Measurements from ENCODE around the gene ALK. TPM values are rescaled to one million over a fixed set of nuclear protein-coding genes. Genes with fewer than 3 reads are reported as not detected.

ALK gene
- total RNA-seq, 2 experiments from 2014 or later, result not detected

GRCh38 chr2:29892585-29893259 lies 28.7 kb downstream of the ALK start:
- no peaks in the 10 kb centered on the region for H3K36me3 Mint-ChIP-seq
- DNase-seq (no peak), ATAC-seq (ENCODE audit: low read depth) (no peak)
- H3K4me1 Mint-ChIP-seq, result peaks cover 3% of the 10 kb centered on the region
- H3K27me3 Mint-ChIP-seq, result peaks cover 5% of the 10 kb centered on the region
- H3K4me3 Mint-ChIP-seq, result no peak overlapping the region
- no peaks in the 10 kb centered on the region for H3K9me3 Mint-ChIP-seq
- no peak overlapping the region for H3K27ac Mint-ChIP-seq
- POLR2A ChIA-PET, result no interaction called here

- ATAC-seq (ENCODE audit: low read depth), result no peak
- H3K4me3 Mint-ChIP-seq, result no peak overlapping the region
These were observed 40.2 kb downstream of the ALK start for GRCh38 chr2:29881089-29881730.

GRCh38 chr2:29880084-29880483 lies 41.3 kb downstream of the ALK start:
- H3K27ac Mint-ChIP-seq, result no peak overlapping the region
- ATAC-seq (ENCODE audit: low read depth) (no peak), DNase-seq (no peak)
- POLR2A ChIA-PET, result interaction anchor here (0.5 kb wide), 1 partner anchor 263 kb away, joined by 4 read pairs; no protein-coding TSS in a partner anchor
- peaks cover 3% of the 10 kb centered on the region for H3K27me3 Mint-ChIP-seq
- no peaks in the 10 kb centered on the region for H3K36me3 Mint-ChIP-seq
- H3K4me1 Mint-ChIP-seq, result no peaks in the 10 kb centered on the region
- H3K9me3 Mint-ChIP-seq, result peaks cover 2% of the 10 kb centered on the region
- no peak overlapping the region for H3K4me3 Mint-ChIP-seq

More at GRCh38 chr2:29881089-29881730, 40.2 kb downstream of the ALK start:
- Mint-ChIP-seq H3K27me3 (peaks cover 3% of the 10 kb centered on the region), H3K9me3 (peaks cover 2% of the 10 kb centered on the region), H3K27ac (no peak overlapping the region), H3K4me1 (no peaks in the 10 kb centered on the region), H3K36me3 (no peaks in the 10 kb centered on the region)
- DNase-seq, result no peak
- POLR2A ChIA-PET, result no interaction called here

- DNase-seq (no peak), ATAC-seq (ENCODE audit: low read depth) (no peak)
- peaks cover under 1% of the 10 kb centered on the region for H3K9me3 Mint-ChIP-seq
- H3K4me1 Mint-ChIP-seq, result no peaks in the 10 kb centered on the region
- POLR2A ChIA-PET, result interaction anchor here (0.5 kb wide), 1 partner anchor 263 kb away, joined by 4 read pairs; no protein-coding TSS in a partner anchor
- H3K36me3 Mint-ChIP-seq, result no peaks in the 10 kb centered on the region
- no peak overlapping the region for H3K4me3 Mint-ChIP-seq
- H3K27me3 Mint-ChIP-seq, result peaks cover 3% of the 10 kb centered on the region
- H3K27ac Mint-ChIP-seq, result no peak overlapping the region
These were observed 41.9 kb downstream of the ALK start for GRCh38 chr2:29879456-29879855.

- no peaks in the 10 kb centered on the region for H3K36me3 Mint-ChIP-seq
- no peak overlapping the region for H3K27ac Mint-ChIP-seq
- peaks cover 3% of the 10 kb centered on the region for H3K27me3 Mint-ChIP-seq
- POLR2A ChIA-PET, result no interaction called here
- no peaks in the 10 kb centered on the region for H3K4me1 Mint-ChIP-seq
- ATAC-seq (ENCODE audit: low read depth) (no peak), DNase-seq (no peak)
- no peak overlapping the region for H3K4me3 Mint-ChIP-seq
- no peaks in the 10 kb centered on the region for H3K9me3 Mint-ChIP-seq
These were observed 42.5 kb downstream of the ALK start for GRCh38 chr2:29878898-29879297.

GRCh38 chr2:29876374-29876773 lies 45.0 kb downstream of the ALK start:
- Mint-ChIP-seq H3K27ac (no peak overlapping the region), H3K4me1 (no peaks in the 10 kb centered on the region), H3K9me3 (no peaks in the 10 kb centered on the region), H3K27me3 (peaks cover 2% of the 10 kb centered on the region), H3K36me3 (no peaks in the 10 kb centered on the region), H3K4me3 (no peak overlapping the region)
- no peak for ATAC-seq (ENCODE audit: low read depth)
- POLR2A ChIA-PET, result no interaction called here
- no peak for DNase-seq

- ATAC-seq (ENCODE audit: low read depth) (no peak), DNase-seq (no peak)
- Mint-ChIP-seq H3K27ac (no peak overlapping the region), H3K27me3 (peaks cover 3% of the 10 kb centered on the region), H3K36me3 (no peaks in the 10 kb centered on the region), H3K4me1 (no peaks in the 10 kb centered on the region), H3K4me3 (no peak overlapping the region), H3K9me3 (no peaks in the 10 kb centered on the region)
- POLR2A ChIA-PET, result no interaction called here
These were observed 46.6 kb downstream of the ALK start for GRCh38 chr2:29874745-29875144.

- Mint-ChIP-seq H3K27me3 (peaks cover 5% of the 10 kb centered on the region), H3K36me3 (no peaks in the 10 kb centered on the region), H3K9me3 (no peaks in the 10 kb centered on the region), H3K4me3 (no peak overlapping the region), H3K4me1 (no peaks in the 10 kb centered on the region), H3K27ac (no peak overlapping the region)
- DNase-seq (no peak), ATAC-seq (ENCODE audit: low read depth) (no peak)
- POLR2A ChIA-PET, result no interaction called here
These were observed 48.5 kb downstream of the ALK start for GRCh38 chr2:29872870-29873269.

GRCh38 chr2:29871541-29871940 lies 49.8 kb downstream of the ALK start:
- ATAC-seq (ENCODE audit: low read depth), result no peak
- Mint-ChIP-seq H3K4me3 (no peak overlapping the region), H3K4me1 (no peaks in the 10 kb centered on the region), H3K27me3 (peaks cover 8% of the 10 kb centered on the region), H3K36me3 (no peaks in the 10 kb centered on the region), H3K9me3 (no peaks in the 10 kb centered on the region), H3K27ac (no peak overlapping the region)
- POLR2A ChIA-PET, result no interaction called here
- no peak for DNase-seq

GRCh38 chr2:29865512-29865911 lies 55.9 kb downstream of the ALK start:
- DNase-seq (no peak), ATAC-seq (ENCODE audit: low read depth) (no peak)
- POLR2A ChIA-PET, result no interaction called here
- Mint-ChIP-seq H3K4me1 (no peaks in the 10 kb centered on the region), H3K27ac (no peak overlapping the region), H3K9me3 (no peaks in the 10 kb centered on the region), H3K4me3 (no peak overlapping the region), H3K27me3 (peaks cover 21% of the 10 kb centered on the region), H3K36me3 (no peaks in the 10 kb centered on the region)

GRCh38 chr2:29864988-29865387 lies 56.4 kb downstream of the ALK start:
- Mint-ChIP-seq H3K27me3 (peaks cover 23% of the 10 kb centered on the region), H3K4me1 (no peaks in the 10 kb centered on the region), H3K9me3 (no peaks in the 10 kb centered on the region), H3K4me3 (no peak overlapping the region), H3K27ac (no peak overlapping the region), H3K36me3 (no peaks in the 10 kb centered on the region)
- POLR2A ChIA-PET, result no interaction called here
- DNase-seq, result no peak
- ATAC-seq (ENCODE audit: low read depth), result no peak

- POLR2A ChIA-PET, result no interaction called here
- ATAC-seq (ENCODE audit: low read depth) (no peak), DNase-seq (no peak)
- Mint-ChIP-seq H3K27ac (no peak overlapping the region), H3K9me3 (no peaks in the 10 kb centered on the region), H3K4me1 (no peaks in the 10 kb centered on the region), H3K4me3 (no peak overlapping the region), H3K27me3 (peaks cover 18% of the 10 kb centered on the region), H3K36me3 (no peaks in the 10 kb centered on the region)
These were observed 65.3 kb downstream of the ALK start for GRCh38 chr2:29855924-29856639.

- H3K9me3 Mint-ChIP-seq, result no peaks in the 10 kb centered on the region
- H3K27me3 Mint-ChIP-seq, result peaks cover 3% of the 10 kb centered on the region
- no peak overlapping the region for H3K27ac Mint-ChIP-seq
- H3K4me1 Mint-ChIP-seq, result no peaks in the 10 kb centered on the region
- POLR2A ChIA-PET, result no interaction called here
- ATAC-seq (ENCODE audit: low read depth) (no peak), DNase-seq (no peak)
- H3K36me3 Mint-ChIP-seq, result no peaks in the 10 kb centered on the region
- no peak overlapping the region for H3K4me3 Mint-ChIP-seq
These were observed 70.6 kb downstream of the ALK start for GRCh38 chr2:29850794-29851193.
